IMR-90 (cell line): ENCODE data around the gene INO80B. TPM values are rescaled to one million over a fixed set of nuclear protein-coding genes. Genes with fewer than 3 reads are reported as not detected.

Experiments used
- ATAC-seq: fragments of 200-7000 bp; cut with Tn5 transposase; 2 replicates; pipeline ENCODE4 v1.9.1; 2020; ENCODE audit warnings: low read depth, mild to moderate bottlenecking, moderate library complexity
- BruUV-seq: library from RNA; stranded (reverse); fragments of 400-500 nt; replicated peaks from 2 replicates; lab custom pipeline; 2021; lab: Mats Ljungman, UMichigan
- CTCF ChIA-PET: fragments of 300-600 bp; formaldehyde crosslinking; extraction: SDS; loops from one replicate; lab custom pipeline; 2021; ENCODE audit warnings: antibody characterized with exemption; lab: Yijun Ruan, JAX
- POLR2A ChIA-PET: fragments of 300-600 bp; sonication (Branson Sonifier 250); formaldehyde crosslinking; loops from one replicate; lab custom pipeline; 2022; ENCODE audit warnings: antibody characterized with exemption; ENCODE audit not compliant: unreplicated experiment; lab: Charles Lee
- DNase-seq: peaks from one replicate; pipeline ENCODE4 v3.0.0; 2013
- H2AFZ ChIP-seq: replicated peaks from 2 replicates; pipeline ENCODE3; 2013; ENCODE audit warnings: low read length, mild to moderate bottlenecking; ENCODE audit not compliant: poor library complexity
- H2AK5ac ChIP-seq: 2 replicates; pipeline ENCODE4 v1.6.1; 2013; ENCODE audit warnings: low read depth, low read length, inconsistent platforms
- H2AK9ac ChIP-seq: replicated peaks from 2 replicates; pipeline ENCODE3; 2013; ENCODE audit warnings: mild to moderate bottlenecking, low read depth, low read length, moderate library complexity; ENCODE audit not compliant: poor library complexity
- H2BK120ac ChIP-seq: 2 replicates; pipeline ENCODE4 v1.6.1; 2013; ENCODE audit warnings: low read depth, low read length, inconsistent platforms
- H2BK15ac ChIP-seq: 3 replicates; pipeline ENCODE4 v1.6.1; 2013; ENCODE audit warnings: low read depth, low read length, inconsistent platforms
- H2BK20ac ChIP-seq: 2 replicates; pipeline ENCODE4 v1.6.1; 2013; ENCODE audit warnings: low read depth, mild to moderate bottlenecking, inconsistent platforms, low read length, moderate library complexity
- H2BK5ac ChIP-seq: 2 replicates; pipeline ENCODE4 v1.6.1; 2013; ENCODE audit warnings: mild to moderate bottlenecking, low read depth, low read length, inconsistent platforms; ENCODE audit not compliant: poor library complexity, severe bottlenecking
- H3K14ac ChIP-seq: replicated peaks from 2 replicates; pipeline ENCODE4 v1.6.1; 2013; ENCODE audit warnings: low read depth, low read length, inconsistent platforms
- H3K18ac ChIP-seq: 2 replicates; pipeline ENCODE4 v1.6.1; 2013; ENCODE audit warnings: low read depth, low read length, control low read depth
- H3K23ac ChIP-seq: 2 replicates; pipeline ENCODE4 v1.6.1; 2013; ENCODE audit warnings: low read depth, low read length, inconsistent platforms
- H3K27ac ChIP-seq: 2 replicates; pipeline ENCODE4 v1.5.1; 2013; ENCODE audit warnings: mild to moderate bottlenecking, control low read depth, low read length; ENCODE audit not compliant: insufficient read depth
- H3K27me3 ChIP-seq: 2 replicates; pipeline ENCODE4 v1.6.1; 2013; ENCODE audit warnings: low read length; ENCODE audit not compliant: control insufficient read depth, insufficient read depth
- H3K36me3 ChIP-seq: 2 replicates; pipeline ENCODE4 v1.6.1; 2013; ENCODE audit warnings: low read length, mixed read lengths; ENCODE audit not compliant: control insufficient read depth, insufficient read depth
- H3K4ac ChIP-seq: 2 replicates; pipeline ENCODE4 v1.6.1; 2013; ENCODE audit warnings: low read depth, low read length, inconsistent platforms
- H3K4me1 ChIP-seq: 2 replicates; pipeline ENCODE4 v1.6.1; 2013; ENCODE audit warnings: low read length, mixed read lengths; ENCODE audit not compliant: control insufficient read depth, insufficient read depth
- H3K4me2 ChIP-seq: 2 replicates; pipeline ENCODE4 v1.6.1; 2013; ENCODE audit warnings: low read depth, mild to moderate bottlenecking, control low read depth, low read length, moderate library complexity
- H3K4me3 ChIP-seq: 2 replicates; pipeline ENCODE4 v1.5.1; 2013; ENCODE audit warnings: low read depth, mild to moderate bottlenecking, control low read depth, low read length, moderate library complexity; ENCODE audit not compliant: insufficient read depth
- H3K56ac ChIP-seq: 2 replicates; pipeline ENCODE4 v1.6.1; 2013; ENCODE audit warnings: low read length, inconsistent platforms; ENCODE audit not compliant: insufficient read depth; ENCODE audit errors: extremely low read depth
- H3K79me1 ChIP-seq, 2 experiments: 2 replicates each; pipeline ENCODE4 v1.6.1; 2013; ENCODE audit warnings: low read length in 2 of 2, inconsistent platforms in 1 of 2, low read depth in 1 of 2
- H3K9ac ChIP-seq: 2 replicates; pipeline ENCODE4 v1.6.1; 2013; ENCODE audit warnings: low read depth, low read length, control low read depth
- H3K9me1 ChIP-seq: 2 replicates; pipeline ENCODE4 v1.6.1; 2013; ENCODE audit warnings: low read length, inconsistent platforms; ENCODE audit not compliant: insufficient read depth
- H3K9me3 ChIP-seq: 2 replicates; pipeline ENCODE4 v1.6.1; 2013; ENCODE audit warnings: low read length; ENCODE audit not compliant: control insufficient read depth, insufficient read depth
- H4K20me1 ChIP-seq: 2 replicates; pipeline ENCODE4 v1.6.1; 2013; ENCODE audit warnings: low read length, inconsistent platforms; ENCODE audit not compliant: insufficient read depth
- H4K5ac ChIP-seq: 2 replicates; pipeline ENCODE4 v1.6.1; 2013; ENCODE audit warnings: mild to moderate bottlenecking, low read depth, low read length, control low read depth
- H4K8ac ChIP-seq, 2 experiments: 2 replicates each; pipeline ENCODE4 v1.6.1; 2013; ENCODE audit warnings: low read depth in 2 of 2, low read length in 2 of 2, control low read depth in 1 of 2, inconsistent platforms in 1 of 2
- H4K91ac ChIP-seq: 2 replicates; pipeline ENCODE4 v1.6.1; 2013; ENCODE audit warnings: low read depth, low read length, inconsistent platforms; ENCODE audit not compliant: insufficient read depth
- CHD1 ChIP-seq: IDR thresholded peaks from 2 replicates; pipeline ENCODE4 v1.6.1; 2012; ENCODE audit warnings: low read depth, low read length, improper control_type of control experiment
- FOS ChIP-seq: fragments of 150-350 bp; IDR thresholded peaks from 2 replicates; pipeline ENCODE4 v1.6.1; 2016; ENCODE audit warnings: low read depth, low read length
- MXI1 ChIP-seq: IDR thresholded peaks from 2 replicates; pipeline ENCODE4 v1.6.1; 2012; ENCODE audit warnings: low read depth, mild to moderate bottlenecking, low read length, moderate library complexity, borderline replicate concordance
- NFE2L2 ChIP-seq: fragments of 150-350 bp; IDR thresholded peaks from 2 replicates; pipeline ENCODE4 v1.6.1; 2016; ENCODE audit warnings: low read depth, mild to moderate bottlenecking, low read length
- RAD21 ChIP-seq: IDR thresholded peaks from 2 replicates; pipeline ENCODE4 v1.6.1; 2012; ENCODE audit warnings: low read length, improper control_type of control experiment
- RCOR1 ChIP-seq: IDR thresholded peaks from 2 replicates; pipeline ENCODE4 v1.6.1; 2012; ENCODE audit warnings: mild to moderate bottlenecking, low read length, improper control_type of control experiment; ENCODE audit not compliant: insufficient replicate concordance
- SMC3 ChIP-seq: fragments of 150-350 bp; IDR thresholded peaks from 2 replicates; pipeline ENCODE4 v1.6.1; 2016; ENCODE audit warnings: low read depth, mild to moderate bottlenecking, antibody characterized with exemption, low read length, moderate library complexity
- WGBS, 2 experiments: methylation state at CpG; one replicate each; pipeline versions ENCODE4 v1.1.5 to v1.1.7; 2013; ENCODE audit warnings: missing lambda C conversion rate in 2 of 2; ENCODE audit not compliant: insufficient read length in 1 of 2; ENCODE audit errors: extremely low coverage in 2 of 2; 5-methylcytosine and 5-hydroxymethylcytosine counted together
- dilution Hi-C: fragments of 300-500 bp; cut with HindIII; formaldehyde crosslinking; loops from one replicate; pipeline ENCODE4 v1.14.3; 2018; ENCODE audit warnings: low sequenced_read_pairs; ENCODE audit not compliant: unreplicated experiment
- in situ Hi-C: fragments of 300-500 bp; cut with MboI; formaldehyde crosslinking; loops from 3 replicates; pipeline ENCODE4 v1.14.3; 2019; ENCODE audit warnings: low sequenced_read_pairs, inconsistent platforms, mixed read lengths
- intact Hi-C: fragments of 100-400 bp; cut with micrococcal nuclease; formaldehyde crosslinking; loops from 2 replicates; pipeline ENCODE4 v1.10.0; 2022
- polyA plus RNA-seq, 3 experiments: library from polyadenylated mRNA; depleted of rRNA; stranded (reverse); fragments of >200 nt; gene quantifications; 2 replicates each; pipeline ENCODE4 v1.2.3, GENCODE V29; 2012; ENCODE audit warnings: low replicate concordance in 1 of 3
- total RNA-seq: library from RNA; depleted of rRNA; stranded (reverse); fragments of >200 nt; gene quantifications from 2 replicates; pipeline ENCODE4 v1.2.3, GENCODE V29; 2012
- TF ChIP-seq, protein P1 (sequence below): fragments of 150-350 bp; IDR thresholded peaks from 2 replicates; pipeline ENCODE4 v1.6.1; 2016; ENCODE audit warnings: low read depth, mild to moderate bottlenecking, low read length, moderate library complexity, borderline replicate concordance
- TF ChIP-seq, protein P2 (sequence below): conservative IDR thresholded peaks from 2 replicates; pipeline ENCODE4 v1.5.1; 2012; ENCODE audit warnings: mild to moderate bottlenecking, low read depth, low read length, improper control_type of control experiment
- TF ChIP-seq, protein P3 (sequence below): fragments of 150-350 bp; IDR thresholded peaks from 2 replicates; pipeline ENCODE4 v1.6.1; 2017; ENCODE audit warnings: mild to moderate bottlenecking, antibody characterized with exemption, low read length, low read depth

Gene INO80B
- total and polyA plus RNA-seq, 2 of the 4 experiments (the other 2 are of a cell fraction): 4.5 to 10.5 TPM

DNA sequence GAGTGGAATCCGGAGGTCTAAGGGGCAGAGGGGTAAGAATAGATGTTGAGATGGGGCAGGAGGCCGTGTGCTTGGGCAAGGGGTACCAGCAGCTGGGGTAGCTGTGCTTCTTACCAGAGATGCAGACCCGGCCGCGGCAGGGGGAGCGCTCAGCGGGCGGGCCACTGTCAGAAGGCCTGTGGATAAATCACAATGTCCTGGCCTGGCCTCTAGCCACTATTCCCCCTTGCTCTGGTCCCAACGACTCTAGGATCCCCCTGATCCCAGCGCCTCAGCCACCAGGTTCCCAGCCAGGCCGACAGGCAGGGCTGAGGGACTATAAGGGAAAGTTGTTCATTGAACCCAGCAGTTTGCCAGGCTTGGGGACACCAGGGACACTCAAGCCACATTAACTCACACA is 24.4 kb upstream of the INO80B start:
- Histone ChIP-seq H3K4ac (no peak overlapping the region), H2BK120ac (no peak overlapping the region), H3K4me2 (no peak overlapping the region), H3K79me1 (peaks cover 4 to 12% of the 10 kb centered on the region in 2 experiments; a peak in 2 of 4 replicates), H2AK5ac (no peak overlapping the region), H3K4me1 (no peaks in the 10 kb centered on the region), H3K9me1 (no peaks in the 10 kb centered on the region), H4K5ac (no peak overlapping the region), H3K18ac (no peak overlapping the region), H4K20me1 (0 out of 2 replicates have a peak, but pooled peaks cover 3% of the 10 kb centered on the region), H4K8ac (no peak overlapping the region), H3K14ac (no peak overlapping the region), H2BK5ac (no peak overlapping the region), H3K23ac (no peak overlapping the region), H4K91ac (no peak overlapping the region), H2AFZ (no peak overlapping the region), H3K9ac (no peak overlapping the region), H3K4me3 (no peak overlapping the region), H3K9me3 (no peaks in the 10 kb centered on the region), H3K27ac (no peak overlapping the region), H2BK15ac (no peak overlapping the region), H2BK20ac (no peak overlapping the region), H3K36me3 (peaks cover 61% of the 10 kb centered on the region), H3K56ac (no peak overlapping the region), H2AK9ac (no peak overlapping the region), H3K27me3 (no peaks in the 10 kb centered on the region)
- CTCF ChIA-PET: no interaction called here
- TF ChIP-seq RAD21 (no peak), RCOR1 (no peak), FOS (no peak), MXI1 (no peak), NFE2L2 (no peak), CHD1 (no peak), SMC3 (no peak)
- TF ChIP-seq, protein P1, sequence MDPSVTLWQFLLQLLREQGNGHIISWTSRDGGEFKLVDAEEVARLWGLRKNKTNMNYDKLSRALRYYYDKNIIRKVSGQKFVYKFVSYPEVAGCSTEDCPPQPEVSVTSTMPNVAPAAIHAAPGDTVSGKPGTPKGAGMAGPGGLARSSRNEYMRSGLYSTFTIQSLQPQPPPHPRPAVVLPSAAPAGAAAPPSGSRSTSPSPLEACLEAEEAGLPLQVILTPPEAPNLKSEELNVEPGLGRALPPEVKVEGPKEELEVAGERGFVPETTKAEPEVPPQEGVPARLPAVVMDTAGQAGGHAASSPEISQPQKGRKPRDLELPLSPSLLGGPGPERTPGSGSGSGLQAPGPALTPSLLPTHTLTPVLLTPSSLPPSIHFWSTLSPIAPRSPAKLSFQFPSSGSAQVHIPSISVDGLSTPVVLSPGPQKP: no peak
- TF ChIP-seq, protein P2, sequence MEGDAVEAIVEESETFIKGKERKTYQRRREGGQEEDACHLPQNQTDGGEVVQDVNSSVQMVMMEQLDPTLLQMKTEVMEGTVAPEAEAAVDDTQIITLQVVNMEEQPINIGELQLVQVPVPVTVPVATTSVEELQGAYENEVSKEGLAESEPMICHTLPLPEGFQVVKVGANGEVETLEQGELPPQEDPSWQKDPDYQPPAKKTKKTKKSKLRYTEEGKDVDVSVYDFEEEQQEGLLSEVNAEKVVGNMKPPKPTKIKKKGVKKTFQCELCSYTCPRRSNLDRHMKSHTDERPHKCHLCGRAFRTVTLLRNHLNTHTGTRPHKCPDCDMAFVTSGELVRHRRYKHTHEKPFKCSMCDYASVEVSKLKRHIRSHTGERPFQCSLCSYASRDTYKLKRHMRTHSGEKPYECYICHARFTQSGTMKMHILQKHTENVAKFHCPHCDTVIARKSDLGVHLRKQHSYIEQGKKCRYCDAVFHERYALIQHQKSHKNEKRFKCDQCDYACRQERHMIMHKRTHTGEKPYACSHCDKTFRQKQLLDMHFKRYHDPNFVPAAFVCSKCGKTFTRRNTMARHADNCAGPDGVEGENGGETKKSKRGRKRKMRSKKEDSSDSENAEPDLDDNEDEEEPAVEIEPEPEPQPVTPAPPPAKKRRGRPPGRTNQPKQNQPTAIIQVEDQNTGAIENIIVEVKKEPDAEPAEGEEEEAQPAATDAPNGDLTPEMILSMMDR: no peak
- TF ChIP-seq, protein P3, sequence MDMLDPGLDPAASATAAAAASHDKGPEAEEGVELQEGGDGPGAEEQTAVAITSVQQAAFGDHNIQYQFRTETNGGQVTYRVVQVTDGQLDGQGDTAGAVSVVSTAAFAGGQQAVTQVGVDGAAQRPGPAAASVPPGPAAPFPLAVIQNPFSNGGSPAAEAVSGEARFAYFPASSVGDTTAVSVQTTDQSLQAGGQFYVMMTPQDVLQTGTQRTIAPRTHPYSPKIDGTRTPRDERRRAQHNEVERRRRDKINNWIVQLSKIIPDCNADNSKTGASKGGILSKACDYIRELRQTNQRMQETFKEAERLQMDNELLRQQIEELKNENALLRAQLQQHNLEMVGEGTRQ: no peak
- ATAC-seq: no peak
- dilution Hi-C loops (no loop called here), intact Hi-C loops (no loop called here), in situ Hi-C loops (no loop called here)
- no peak for DNase-seq
- BruUV-seq: no TSS peak
- POLR2A ChIA-PET: no interaction called here
- WGBS, 2 experiments: 95% methylated on average over 4 of the region's 11 CpGs; no CpG with 5 or more reads in 1 of the 2 experiments
